GM21390 (cell line): Measurements from ENCODE around the gene ABCC4.

Source experiments
- ATAC-seq: cut with Tn5 transposase; IDR thresholded peaks from one replicate; pipeline ENCODE4 v1.9.1; 2021; ENCODE audit not compliant: unreplicated experiment

ABCC4 gene

GRCh38 chr13:95235199-95235756, 66.0 kb downstream of the ABCC4 start:
- ATAC-seq: no peak

GRCh38 chr13:95234242-95234641, 67.0 kb downstream of the ABCC4 start:
- peak; percentile 92 for ATAC-seq

GRCh38 chr13:95233026-95233635, 68.1 kb downstream of the ABCC4 start:
- ATAC-seq: no peak

- no peak for ATAC-seq
These were observed 69.9 kb downstream of the ABCC4 start for GRCh38 chr13:95231393-95231792.

GRCh38 chr13:95229855-95230254, 71.4 kb downstream of the ABCC4 start:
- no peak for ATAC-seq

- ATAC-seq: no peak
These were observed 73.1 kb downstream of the ABCC4 start for GRCh38 chr13:95228130-95228529.

GRCh38 chr13:95226932-95227695, 74.1 kb downstream of the ABCC4 start:
- peak; percentile 88 for ATAC-seq

- ATAC-seq: peak; percentile 25
These were observed 74.8 kb downstream of the ABCC4 start for GRCh38 chr13:95226476-95226875.

- no peak for ATAC-seq
These were observed 75.2 kb downstream of the ABCC4 start for GRCh38 chr13:95226050-95226449.

- ATAC-seq: no peak
These were observed 77.2 kb downstream of the ABCC4 start for GRCh38 chr13:95224064-95224463.

- ATAC-seq: no peak
These were observed 78.6 kb downstream of the ABCC4 start for GRCh38 chr13:95222733-95223018.

- ATAC-seq: no peak
These were observed 79.1 kb downstream of the ABCC4 start for GRCh38 chr13:95221971-95222732.

- no peak for ATAC-seq
These were observed 80.6 kb downstream of the ABCC4 start for GRCh38 chr13:95220611-95221010.

GRCh38 chr13:95217920-95218830, 83.1 kb downstream of the ABCC4 start:
- ATAC-seq: no peak

- ATAC-seq: no peak
These were observed 85.1 kb downstream of the ABCC4 start for GRCh38 chr13:95216182-95216581.

GRCh38 chr13:95212983-95213850, 88.0 kb downstream of the ABCC4 start:
- no peak for ATAC-seq

- no peak for ATAC-seq
These were observed 92.1 kb downstream of the ABCC4 start for GRCh38 chr13:95209109-95209508.

- ATAC-seq: peak; percentile 91
These were observed 93.4 kb downstream of the ABCC4 start for GRCh38 chr13:95207769-95208366.

- ATAC-seq: no peak
These were observed 95.1 kb downstream of the ABCC4 start for GRCh38 chr13:95206116-95206515.
